ENCODE measurements around the gene CDH15.

The CDH15 gene

GRCh38 chr16:89169778-89170177 is 1.8 kb upstream of the CDH15 start:
- DNase-seq (ENCODE audit: low read depth): no peak
- TF ChIP-seq, protein P1, sequence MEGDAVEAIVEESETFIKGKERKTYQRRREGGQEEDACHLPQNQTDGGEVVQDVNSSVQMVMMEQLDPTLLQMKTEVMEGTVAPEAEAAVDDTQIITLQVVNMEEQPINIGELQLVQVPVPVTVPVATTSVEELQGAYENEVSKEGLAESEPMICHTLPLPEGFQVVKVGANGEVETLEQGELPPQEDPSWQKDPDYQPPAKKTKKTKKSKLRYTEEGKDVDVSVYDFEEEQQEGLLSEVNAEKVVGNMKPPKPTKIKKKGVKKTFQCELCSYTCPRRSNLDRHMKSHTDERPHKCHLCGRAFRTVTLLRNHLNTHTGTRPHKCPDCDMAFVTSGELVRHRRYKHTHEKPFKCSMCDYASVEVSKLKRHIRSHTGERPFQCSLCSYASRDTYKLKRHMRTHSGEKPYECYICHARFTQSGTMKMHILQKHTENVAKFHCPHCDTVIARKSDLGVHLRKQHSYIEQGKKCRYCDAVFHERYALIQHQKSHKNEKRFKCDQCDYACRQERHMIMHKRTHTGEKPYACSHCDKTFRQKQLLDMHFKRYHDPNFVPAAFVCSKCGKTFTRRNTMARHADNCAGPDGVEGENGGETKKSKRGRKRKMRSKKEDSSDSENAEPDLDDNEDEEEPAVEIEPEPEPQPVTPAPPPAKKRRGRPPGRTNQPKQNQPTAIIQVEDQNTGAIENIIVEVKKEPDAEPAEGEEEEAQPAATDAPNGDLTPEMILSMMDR (IDR thresholded peaks at IDR 0.05; ENCODE audit: low read depth, low read length, missing control alignments): no peak
- H3K4me3 ChIP-seq (ENCODE audit: low read depth, low read length): no peak overlapping the region

DNA sequence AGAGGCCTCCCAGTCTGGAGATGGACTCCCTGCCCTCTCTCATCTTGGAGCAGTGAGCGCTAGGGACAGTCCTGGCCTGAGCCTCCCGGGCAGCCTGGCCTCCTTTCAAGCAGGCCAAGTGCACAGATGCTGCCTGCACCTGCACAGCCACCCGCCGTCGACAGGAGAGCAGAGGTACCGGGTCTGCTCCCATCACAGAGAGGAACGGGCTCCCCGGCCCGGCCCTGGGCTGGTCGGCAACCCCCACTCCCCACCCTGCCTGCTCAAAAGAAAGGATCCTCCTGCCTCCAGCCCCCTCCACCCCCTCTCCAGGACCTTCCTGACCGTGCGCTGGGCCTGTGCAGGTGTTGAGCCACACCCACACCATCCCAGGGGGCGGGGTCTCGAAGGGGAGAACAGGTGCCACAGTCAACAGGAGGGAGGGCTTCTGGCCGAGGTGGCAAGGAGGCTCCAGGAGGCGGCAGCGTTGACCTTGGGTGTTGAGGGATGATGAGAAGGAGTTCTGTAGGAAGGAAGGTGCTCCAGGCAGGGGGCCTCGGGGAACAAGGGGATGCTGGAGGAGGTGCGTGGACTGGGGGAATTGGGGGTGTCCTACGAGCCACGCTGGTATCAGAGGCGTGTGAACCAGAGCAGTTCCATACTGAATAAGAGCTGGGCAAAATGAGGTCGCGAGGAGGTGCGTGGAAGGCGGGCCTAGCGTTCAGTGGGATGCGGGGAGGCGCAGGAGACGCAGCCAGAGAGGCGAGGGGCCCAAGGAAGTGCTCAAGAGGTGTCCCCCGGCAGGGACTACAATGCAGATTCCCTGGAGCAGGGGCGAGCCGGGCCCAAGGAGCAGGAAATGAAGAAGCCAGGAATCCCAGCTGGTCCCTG is 967 bp upstream of the CDH15 start:
- TF ChIP-seq, protein P1 (IDR thresholded peaks at IDR 0.05; ENCODE audit: low read depth, low read length, missing control alignments): no peak
- no peak for DNase-seq (ENCODE audit: low read depth)
- no peak overlapping the region; the same call in 1 of the 2 replicates for H3K4me3 ChIP-seq (ENCODE audit: low read depth, low read length)

- no peak for DNase-seq (ENCODE audit: low read depth)
- TF ChIP-seq, protein P1 (IDR thresholded peaks at IDR 0.05; ENCODE audit: low read depth, low read length, missing control alignments): no peak
- no peak overlapping the region for H3K4me3 ChIP-seq (ENCODE audit: low read depth, low read length)
Measured at GRCh38 chr16:89172171-89172527, 601 bp downstream of the CDH15 start.

DNA sequence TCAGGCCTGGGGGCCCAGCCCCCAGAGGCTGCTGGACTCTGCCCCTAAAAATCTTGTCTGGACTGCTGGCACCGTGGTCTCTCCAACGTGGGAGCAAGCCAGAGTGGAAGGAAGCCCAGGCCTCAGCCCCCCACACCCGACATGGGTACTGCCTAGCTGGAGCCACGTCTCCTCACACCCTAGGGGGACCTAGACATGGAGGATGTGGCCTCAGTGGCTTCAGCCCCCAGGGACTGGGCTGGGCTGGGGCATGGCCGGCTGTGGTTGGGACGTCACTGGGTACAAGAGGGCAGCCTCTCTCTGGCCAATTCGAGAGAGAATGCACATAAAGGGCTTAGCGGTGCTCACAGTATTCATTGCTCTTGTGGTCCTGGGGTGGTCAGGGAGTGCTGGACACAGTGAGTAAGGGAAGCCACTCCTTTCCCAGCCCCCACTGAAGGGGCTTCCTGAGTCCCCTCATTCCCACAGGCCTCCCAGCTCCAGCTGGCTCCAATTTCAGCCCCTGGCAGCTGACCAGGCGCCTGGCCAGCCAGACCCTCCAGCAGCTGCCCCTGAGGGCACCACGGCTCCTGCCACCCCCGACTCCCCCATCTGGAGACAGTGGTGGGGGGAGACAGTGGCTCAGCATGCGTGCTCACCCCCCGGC is 1.1 kb downstream of the CDH15 start:
- TF ChIP-seq, protein P1 (IDR thresholded peaks at IDR 0.05; ENCODE audit: low read depth, low read length, missing control alignments): no peak
- no peak overlapping the region for H3K4me3 ChIP-seq (ENCODE audit: low read depth, low read length)
- DNase-seq (ENCODE audit: low read depth): no peak

- H3K4me3 ChIP-seq (ENCODE audit: low read depth, low read length): no peak overlapping the region
- TF ChIP-seq, protein P1 (IDR thresholded peaks at IDR 0.05; ENCODE audit: low read depth, low read length, missing control alignments): no peak
- DNase-seq (ENCODE audit: low read depth): no peak
Measured at GRCh38 chr16:89173174-89173921, 1.8 kb downstream of the CDH15 start.

GRCh38 chr16:89174055-89174827 is 2.7 kb downstream of the CDH15 start:
- H3K4me3 ChIP-seq (ENCODE audit: low read depth, low read length): no peak overlapping the region
- TF ChIP-seq, protein P1 (IDR thresholded peaks at IDR 0.05; ENCODE audit: low read depth, low read length, missing control alignments): no peak
- no peak for DNase-seq (ENCODE audit: low read depth)
